Measurements from ENCODE around the gene FANCC. TPM values are rescaled to one million over a fixed set of nuclear protein-coding genes. Genes with fewer than 3 reads are reported as not detected.

FANCC gene
- total RNA-seq, 1 experiment from 2014 or later: 14.5 TPM

DNA sequence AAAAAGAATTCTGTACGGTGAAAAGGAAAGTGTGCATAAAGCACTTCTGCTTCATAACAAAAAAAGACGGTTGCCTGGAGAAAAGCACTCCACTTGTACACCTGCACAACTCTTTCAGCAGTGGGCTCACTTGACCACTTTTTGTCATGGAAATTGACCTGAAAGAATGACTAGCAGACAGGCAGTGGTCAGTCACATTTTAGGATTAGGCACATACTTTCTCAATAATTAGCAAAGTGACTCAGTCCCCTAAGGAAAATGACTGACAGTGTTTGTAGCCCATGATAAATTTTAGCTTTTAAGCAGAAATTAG is 169.3 kb downstream of the FANCC start:
- Mint-ChIP-seq H3K4me1 (ENCODE audit: low read depth, unreplicated experiment) (no peaks in the 10 kb centered on the region), H3K9me3 (ENCODE audit: low read depth, unreplicated experiment) (no peaks in the 10 kb centered on the region), H3K27me3 (ENCODE audit: unreplicated experiment) (no peaks in the 10 kb centered on the region), H3K4me3 (ENCODE audit: low read depth, unreplicated experiment) (no peak overlapping the region), H3K36me3 (ENCODE audit: insufficient read depth, unreplicated experiment) (no peaks in the 10 kb centered on the region), H3K27ac (ENCODE audit: unreplicated experiment) (no peak overlapping the region)
- intact Hi-C loops (cut with micrococcal nuclease; ENCODE audit: unreplicated experiment): no loop called here
- TF ChIP-seq, protein P1, sequence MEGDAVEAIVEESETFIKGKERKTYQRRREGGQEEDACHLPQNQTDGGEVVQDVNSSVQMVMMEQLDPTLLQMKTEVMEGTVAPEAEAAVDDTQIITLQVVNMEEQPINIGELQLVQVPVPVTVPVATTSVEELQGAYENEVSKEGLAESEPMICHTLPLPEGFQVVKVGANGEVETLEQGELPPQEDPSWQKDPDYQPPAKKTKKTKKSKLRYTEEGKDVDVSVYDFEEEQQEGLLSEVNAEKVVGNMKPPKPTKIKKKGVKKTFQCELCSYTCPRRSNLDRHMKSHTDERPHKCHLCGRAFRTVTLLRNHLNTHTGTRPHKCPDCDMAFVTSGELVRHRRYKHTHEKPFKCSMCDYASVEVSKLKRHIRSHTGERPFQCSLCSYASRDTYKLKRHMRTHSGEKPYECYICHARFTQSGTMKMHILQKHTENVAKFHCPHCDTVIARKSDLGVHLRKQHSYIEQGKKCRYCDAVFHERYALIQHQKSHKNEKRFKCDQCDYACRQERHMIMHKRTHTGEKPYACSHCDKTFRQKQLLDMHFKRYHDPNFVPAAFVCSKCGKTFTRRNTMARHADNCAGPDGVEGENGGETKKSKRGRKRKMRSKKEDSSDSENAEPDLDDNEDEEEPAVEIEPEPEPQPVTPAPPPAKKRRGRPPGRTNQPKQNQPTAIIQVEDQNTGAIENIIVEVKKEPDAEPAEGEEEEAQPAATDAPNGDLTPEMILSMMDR (IDR thresholded peaks at IDR 0.05; ENCODE audit: unreplicated experiment): no peak
- CTCF ChIA-PET: no interaction called here
- no TSS peak for BruUV-seq (replicated peaks)
- no peak for DNase-seq

DNA sequence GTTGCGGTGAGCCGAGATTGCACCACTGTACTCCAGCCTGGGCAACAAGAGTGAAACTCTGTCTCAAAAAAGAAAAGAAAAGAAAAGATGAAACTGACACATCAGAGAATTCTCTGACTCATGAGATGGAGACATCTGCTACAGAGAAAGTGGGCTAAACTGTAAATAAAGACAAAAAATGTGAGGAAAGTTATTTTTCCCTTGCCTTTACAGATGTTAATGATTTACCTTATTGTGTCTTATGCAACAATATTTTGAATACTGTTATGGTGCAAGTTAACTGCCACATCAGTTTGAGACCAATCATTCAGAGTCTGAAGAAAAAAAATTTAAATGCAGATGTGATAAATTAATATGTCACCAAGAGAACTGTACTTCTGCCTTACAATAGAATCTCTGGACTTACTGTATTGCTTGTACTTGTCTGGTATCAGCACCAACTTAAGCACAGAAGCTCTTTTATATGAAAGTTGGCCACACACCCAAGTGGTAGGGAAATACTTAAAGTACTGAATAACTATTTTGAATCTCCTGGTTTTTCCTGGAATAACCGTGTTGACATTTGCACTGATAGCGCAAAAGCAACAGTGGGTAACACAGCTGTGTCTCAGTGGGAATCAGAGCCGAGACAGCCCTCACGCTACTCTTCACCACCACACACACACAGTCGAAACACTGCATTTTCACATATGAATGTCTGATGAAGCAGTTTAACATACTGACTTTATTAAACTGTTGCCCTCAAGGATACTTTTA is 169.9 kb downstream of the FANCC start:
- TF ChIP-seq, protein P1 (IDR thresholded peaks at IDR 0.05; ENCODE audit: unreplicated experiment): no peak
- Mint-ChIP-seq H3K27me3 (ENCODE audit: unreplicated experiment) (no peaks in the 10 kb centered on the region), H3K4me1 (ENCODE audit: low read depth, unreplicated experiment) (no peaks in the 10 kb centered on the region), H3K27ac (ENCODE audit: unreplicated experiment) (no peak overlapping the region), H3K4me3 (ENCODE audit: low read depth, unreplicated experiment) (no peak overlapping the region), H3K36me3 (ENCODE audit: insufficient read depth, unreplicated experiment) (no peaks in the 10 kb centered on the region), H3K9me3 (ENCODE audit: low read depth, unreplicated experiment) (no peaks in the 10 kb centered on the region)
- intact Hi-C loops (cut with micrococcal nuclease; ENCODE audit: unreplicated experiment): no loop called here
- CTCF ChIA-PET: no interaction called here
- BruUV-seq (replicated peaks): no TSS peak
- no peak for DNase-seq

DNA sequence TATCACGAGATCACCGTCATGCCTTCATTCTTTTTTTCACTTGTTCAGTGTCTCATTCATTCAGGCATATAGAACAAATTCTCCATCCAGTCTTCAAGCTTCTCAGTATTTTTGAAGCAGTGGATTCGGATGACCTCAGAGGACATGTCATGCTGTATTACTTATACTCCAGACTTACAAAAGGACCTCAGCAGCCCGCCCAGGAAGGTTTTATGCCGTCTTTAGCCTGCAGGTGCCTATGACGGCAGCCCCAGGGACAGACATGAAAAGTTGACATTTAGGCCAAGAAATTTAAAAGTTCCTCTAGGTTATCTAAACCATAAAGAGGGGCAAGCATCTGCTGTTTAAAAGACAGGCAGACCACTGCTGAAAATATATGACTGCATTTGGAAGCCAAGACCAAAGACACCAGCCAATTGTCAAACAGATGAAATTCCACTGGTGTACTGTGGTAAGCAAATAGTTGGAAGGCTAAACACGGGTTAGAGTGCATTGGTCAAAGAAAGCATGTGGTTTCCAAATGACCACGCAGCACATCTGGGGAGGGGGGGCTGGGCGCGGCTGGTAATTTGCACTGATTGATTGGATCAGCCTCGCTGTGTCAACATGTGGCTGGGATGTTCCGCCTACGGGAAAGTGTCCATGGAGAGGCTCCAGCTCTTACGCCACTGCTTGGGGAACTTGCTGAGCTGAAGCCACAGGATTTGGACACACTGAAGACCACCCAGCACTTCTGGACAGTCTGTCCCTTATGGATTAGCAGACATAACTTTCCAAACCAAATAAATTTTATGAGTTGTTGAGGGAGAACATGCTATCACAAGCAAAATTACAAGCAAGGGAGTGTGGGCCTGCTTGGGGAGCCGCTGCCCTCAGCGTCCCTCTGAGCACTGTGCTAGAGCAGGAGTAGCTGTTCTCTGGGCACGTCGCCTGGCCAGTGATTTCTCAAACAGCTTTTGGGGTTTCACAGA is 173.6 kb downstream of the FANCC start:
- TF ChIP-seq, protein P1 (IDR thresholded peaks at IDR 0.05; ENCODE audit: unreplicated experiment): no peak
- CTCF ChIA-PET: no interaction called here
- Mint-ChIP-seq H3K9me3 (ENCODE audit: low read depth, unreplicated experiment) (no peaks in the 10 kb centered on the region), H3K4me1 (ENCODE audit: low read depth, unreplicated experiment) (no peaks in the 10 kb centered on the region), H3K27ac (ENCODE audit: unreplicated experiment) (no peak overlapping the region), H3K36me3 (ENCODE audit: insufficient read depth, unreplicated experiment) (no peaks in the 10 kb centered on the region), H3K4me3 (ENCODE audit: low read depth, unreplicated experiment) (no peak overlapping the region), H3K27me3 (ENCODE audit: unreplicated experiment) (no peaks in the 10 kb centered on the region)
- intact Hi-C loops (cut with micrococcal nuclease; ENCODE audit: unreplicated experiment): no loop called here
- DNase-seq: no peak
- no TSS peak for BruUV-seq (replicated peaks)

DNA sequence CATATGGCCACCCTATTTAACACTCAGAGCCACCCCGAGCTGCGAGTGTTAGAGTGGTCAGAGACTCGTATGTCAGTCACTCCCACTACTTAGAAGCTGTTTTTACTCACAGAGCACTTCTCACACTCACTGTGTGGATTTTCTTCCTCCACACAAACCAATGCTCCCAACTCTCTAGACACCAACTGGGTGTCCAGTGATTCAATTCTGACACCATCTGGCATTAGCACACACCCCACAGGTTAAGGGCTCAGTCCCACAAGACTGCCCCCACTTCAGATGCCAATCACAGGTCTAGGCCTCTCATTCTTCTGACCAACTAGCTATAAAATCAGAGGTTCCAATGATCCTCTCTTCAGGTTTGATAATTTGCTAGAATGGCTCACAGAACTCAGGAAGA is 174.8 kb downstream of the FANCC start:
- DNase-seq: no peak
- intact Hi-C loops (cut with micrococcal nuclease; ENCODE audit: unreplicated experiment): no loop called here
- no peak overlapping the region for H3K27ac Mint-ChIP-seq (ENCODE audit: unreplicated experiment)
- TF ChIP-seq, protein P1 (IDR thresholded peaks at IDR 0.05; ENCODE audit: unreplicated experiment): no peak
- H3K27me3 Mint-ChIP-seq (ENCODE audit: unreplicated experiment): no peaks in the 10 kb centered on the region
- BruUV-seq (replicated peaks): no TSS peak
- no peaks in the 10 kb centered on the region for H3K9me3 Mint-ChIP-seq (ENCODE audit: low read depth, unreplicated experiment)
- H3K4me1 Mint-ChIP-seq (ENCODE audit: low read depth, unreplicated experiment): no peaks in the 10 kb centered on the region
- H3K36me3 Mint-ChIP-seq (ENCODE audit: insufficient read depth, unreplicated experiment): no peaks in the 10 kb centered on the region
- CTCF ChIA-PET: no interaction called here
- H3K4me3 Mint-ChIP-seq (ENCODE audit: low read depth, unreplicated experiment): no peak overlapping the region
